Activated CD4-positive, alpha-beta T cell treated with anti-CD3 and anti-CD28 coated beads for 4 hours (primary cell): ENCODE data around the gene TFAP2D.

Source experiments
- DNase-seq, 2 donors: peaks; one replicate each; pipeline ENCODE4 v3.0.0-alpha.2; 2020

Gene TFAP2D

DNA sequence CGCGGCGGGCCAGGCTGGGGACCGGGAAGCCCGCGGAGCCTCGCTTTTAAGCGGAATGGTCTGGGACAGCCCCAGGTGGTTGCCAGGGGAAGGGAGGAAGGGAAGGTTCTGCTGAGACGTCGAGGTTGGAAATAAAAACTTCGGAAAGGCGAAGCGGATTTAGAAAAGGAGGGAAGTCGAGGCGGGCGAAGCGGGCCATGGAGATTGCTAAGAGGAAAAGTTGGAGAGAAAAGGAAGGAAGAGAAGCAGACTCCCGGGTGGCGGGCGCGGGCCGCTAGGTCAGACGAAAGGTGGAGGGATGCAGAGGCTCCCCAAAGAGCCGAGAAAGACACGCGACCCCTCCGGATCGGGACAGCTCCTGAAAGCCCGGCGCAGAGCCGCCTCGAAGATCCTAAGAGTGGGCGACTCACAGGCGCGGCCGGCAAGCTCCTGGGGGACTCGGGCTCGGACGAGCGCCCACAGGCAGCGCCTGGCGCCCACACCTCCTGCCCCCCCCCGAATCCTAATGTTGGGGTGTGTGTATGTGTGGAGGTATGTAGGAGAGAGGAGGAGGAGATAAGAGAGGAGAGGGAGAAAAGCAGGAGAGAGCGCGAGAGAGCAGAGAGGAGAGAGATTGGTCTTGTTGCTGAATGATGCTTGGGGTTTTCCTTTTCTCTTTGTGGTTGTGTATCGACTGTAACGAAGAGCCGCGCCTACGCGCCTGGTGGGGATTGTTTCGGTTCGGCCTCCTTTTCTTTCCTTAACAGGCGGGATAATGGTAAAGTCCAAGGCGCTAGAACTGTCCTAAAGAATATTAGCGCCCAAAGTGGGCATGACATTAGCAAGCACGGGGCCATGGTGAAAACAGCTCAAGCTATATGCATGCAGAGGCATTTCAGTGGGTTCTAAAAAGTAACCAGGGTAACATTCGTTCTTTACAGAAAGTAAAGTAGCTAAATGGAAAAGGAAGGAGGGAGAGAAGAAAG is 106.9 kb downstream of the TFAP2D start:
- no peak for DNase-seq

DNA sequence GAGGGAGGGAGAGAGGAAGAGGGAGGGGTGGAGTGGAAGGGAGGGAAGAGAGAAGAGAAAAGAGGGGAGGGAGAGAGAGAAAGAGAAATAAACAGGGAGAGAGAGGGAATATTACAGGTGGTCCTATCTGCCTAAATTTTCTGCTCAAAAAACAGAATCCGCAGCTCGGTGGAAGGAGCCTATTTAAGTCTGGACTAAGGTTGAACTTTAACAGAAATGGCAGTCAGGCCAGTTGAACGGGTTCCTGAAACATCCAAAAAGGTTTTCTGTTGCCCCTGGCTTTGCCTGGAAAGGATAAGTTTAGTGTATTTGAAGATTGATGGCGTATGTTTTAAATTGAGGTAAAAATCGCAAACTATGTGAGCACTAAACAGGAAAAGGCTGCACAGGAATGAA is 107.5 kb downstream of the TFAP2D start:
- no peak for DNase-seq

DNA sequence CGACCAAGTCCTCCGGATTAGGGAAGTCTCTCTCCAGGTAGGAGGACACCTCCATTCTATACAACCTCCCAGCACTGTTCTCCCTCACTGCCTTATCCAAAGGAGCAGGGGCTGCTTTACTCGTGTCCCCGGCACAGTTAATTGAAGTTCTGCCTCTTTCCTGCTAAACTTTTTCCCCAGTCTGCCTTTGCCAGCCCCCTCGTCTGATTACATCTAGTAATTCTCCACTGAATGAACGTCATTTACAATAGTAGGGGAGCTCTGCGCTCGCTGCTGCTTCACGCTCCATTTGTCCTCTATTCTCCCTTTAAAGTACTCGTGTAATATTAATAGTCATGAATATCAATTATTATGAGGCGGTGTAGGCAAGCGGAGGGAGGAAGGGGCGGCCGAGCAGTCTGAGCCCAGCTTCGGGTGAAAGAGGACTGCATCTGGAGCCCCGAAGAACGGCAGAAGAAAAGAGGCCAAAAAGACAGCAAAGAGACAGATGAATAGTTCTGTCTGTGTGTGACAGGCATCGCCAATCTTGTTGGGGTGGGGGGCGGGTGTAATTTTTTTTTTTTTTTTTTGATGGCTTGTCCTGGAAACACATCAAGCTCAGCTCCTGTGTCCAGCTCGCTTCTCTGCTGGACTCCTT is 108.2 kb downstream of the TFAP2D start:
- no peak for DNase-seq

DNA sequence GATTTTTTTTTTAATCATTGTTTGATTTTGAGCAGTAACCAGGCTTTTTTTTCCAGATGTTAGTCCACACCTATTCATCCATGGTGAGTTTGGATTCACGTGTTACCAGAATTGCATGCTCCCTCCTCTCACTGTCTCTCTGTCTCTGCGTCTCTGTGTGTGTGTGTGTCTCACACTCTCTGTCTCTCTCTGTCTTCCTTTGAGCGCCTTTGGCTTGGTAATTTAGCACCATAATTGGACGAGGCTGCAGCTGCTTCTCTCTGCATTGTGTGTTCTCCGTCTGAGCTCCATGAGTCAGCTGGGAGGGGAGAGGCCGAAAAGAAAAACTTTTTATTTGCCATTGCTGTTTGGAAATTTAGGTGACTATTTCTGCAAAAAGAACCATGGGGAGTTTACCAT is 108.8 kb downstream of the TFAP2D start:
- no peak for DNase-seq
